GM19455 (cell line): ENCODE data around the gene PDE8B.

Experiments used
- ATAC-seq: cut with Tn5 transposase; IDR thresholded peaks from one replicate; pipeline ENCODE4 v1.9.1; 2021; ENCODE audit not compliant: unreplicated experiment

PDE8B gene

GRCh38 chr5:77189421-77189820 lies 21.1 kb upstream of the PDE8B start:
- no peak for ATAC-seq

- no peak for ATAC-seq
These were observed 17.9 kb upstream of the PDE8B start for GRCh38 chr5:77192441-77193050.

GRCh38 chr5:77194762-77195161 lies 15.7 kb upstream of the PDE8B start:
- ATAC-seq = no peak

- no peak for ATAC-seq
These were observed 12.5 kb upstream of the PDE8B start for GRCh38 chr5:77197840-77198554.

- no peak for ATAC-seq
These were observed 9.8 kb upstream of the PDE8B start for GRCh38 chr5:77200663-77201062.

- no peak for ATAC-seq
These were observed 8.3 kb upstream of the PDE8B start for GRCh38 chr5:77202145-77202544.

GRCh38 chr5:77204967-77205366 lies 5.5 kb upstream of the PDE8B start:
- no peak for ATAC-seq

GRCh38 chr5:77208507-77209163 lies 1.8 kb upstream of the PDE8B start:
- no peak for ATAC-seq

- no peak for ATAC-seq
These were observed 887 bp upstream of the PDE8B start for GRCh38 chr5:77209495-77210090.

- ATAC-seq = no peak
These were observed 647 bp downstream of the PDE8B start for GRCh38 chr5:77210964-77211690.

GRCh38 chr5:77211691-77212047 lies 1.2 kb downstream of the PDE8B start:
- ATAC-seq = no peak

GRCh38 chr5:77213601-77214000 lies 3.1 kb downstream of the PDE8B start:
- no peak for ATAC-seq

- ATAC-seq = no peak
These were observed 3.7 kb downstream of the PDE8B start for GRCh38 chr5:77214151-77214550.

- no peak for ATAC-seq
These were observed 7.8 kb downstream of the PDE8B start for GRCh38 chr5:77218263-77218662.

GRCh38 chr5:77221115-77221514 lies 10.6 kb downstream of the PDE8B start:
- no peak for ATAC-seq

GRCh38 chr5:77222722-77223121 lies 12.2 kb downstream of the PDE8B start:
- ATAC-seq = no peak

- no peak for ATAC-seq
These were observed 13.2 kb downstream of the PDE8B start for GRCh38 chr5:77223653-77224052.

GRCh38 chr5:77224672-77225355 lies 14.3 kb downstream of the PDE8B start:
- no peak for ATAC-seq

GRCh38 chr5:77225531-77225930 lies 15.1 kb downstream of the PDE8B start:
- no peak for ATAC-seq

GRCh38 chr5:77229887-77230286 lies 19.4 kb downstream of the PDE8B start:
- no peak for ATAC-seq
